A549 (cell line): ENCODE data around the gene BNC2. TPM values are rescaled to one million over a fixed set of nuclear protein-coding genes. Genes with fewer than 3 reads are reported as not detected.

ENCODE experiments used
- ATAC-seq, 2 experiments: fragments of 200-7000 bp in 1 of 2; fragments of >200 bp in 1 of 2; cut with Nextera tagmentation in 1 of 2; cut with Tn5 transposase in 1 of 2; 3 replicates each; pipeline versions ENCODE4 v1.8.0 to v1.9.1; 2018 to 2020; ENCODE audit warnings: mild to moderate bottlenecking in 1 of 2, moderate library complexity in 1 of 2
- CTCF ChIA-PET: fragments of 300-600 bp; sonication (Branson Sonifier 250); formaldehyde crosslinking; extraction: SDS; loops from one replicate; lab custom pipeline; 2021; ENCODE audit warnings: antibody characterized with exemption, inconsistent platforms; lab: Yijun Ruan, JAX
- POLR2A ChIA-PET: fragments of 350-600 bp; formaldehyde crosslinking; extraction: SDS; loops from one replicate; lab custom pipeline; 2021; ENCODE audit warnings: antibody characterized with exemption, inconsistent platforms; lab: Yijun Ruan, JAX
- DNase-seq, 2 experiments: peaks; one replicate each; pipeline versions ENCODE4 v3.0.0 to v3.0.0-alpha.2; 2011 to 2016; ENCODE audit warnings: low read depth in 1 of 2, low spot score in 1 of 2
- FAIRE-seq: peaks from 2 replicates; lab custom pipeline; 2011; peaks lifted over from hg19 to GRCh38; lab: Jason Lieb, UNC
- H3K27ac ChIP-seq, 2 experiments: fragments of >200 bp; sonication (Bioruptor Twin); formaldehyde crosslinking; 3 replicates each; pipeline ENCODE4 v1.5.1; 2016 to 2017
- H3K4me1 ChIP-seq: fragments of >200 bp; sonication (Bioruptor Twin); formaldehyde crosslinking; 3 replicates; pipeline ENCODE4 v1.6.1; 2016
- H3K4me2 ChIP-seq: fragments of >200 bp; sonication (Bioruptor Twin); formaldehyde crosslinking; 3 replicates; pipeline ENCODE4 v1.6.1; 2016
- H3K4me3 ChIP-seq: fragments of >200 bp; sonication (Bioruptor Twin); formaldehyde crosslinking; 3 replicates; pipeline ENCODE4 v1.5.1; 2016
- H3K9me3 ChIP-seq: fragments of >200 bp; sonication (Bioruptor Twin); formaldehyde crosslinking; 3 replicates; pipeline ENCODE4 v1.6.1; 2016
- BHLHE40 ChIP-seq: IDR thresholded peaks from 2 replicates; pipeline ENCODE4 v1.6.1; 2012; ENCODE audit warnings: low read depth, low read length, inconsistent platforms
- EP300 ChIP-seq, 2 experiments: fragments of >200 bp; sonication (Bioruptor Twin); formaldehyde crosslinking; IDR thresholded peaks; 2 replicates in 1 of 2; 3 replicates in 1 of 2; pipeline ENCODE4 v1.6.1; 2016 to 2017
- HOXA7 ChIP-seq: fragments of 250-450 bp; sonication (Bioruptor Pico); IDR thresholded peaks from 2 replicates; pipeline ENCODE4 v1.5.0; 2020; ENCODE audit warnings: mild to moderate bottlenecking, moderate library complexity
- HOXB13 ChIP-seq: fragments of 250-450 bp; sonication (Bioruptor Pico); IDR thresholded peaks from 2 replicates; pipeline ENCODE4 v1.5.0; 2020; ENCODE audit warnings: low read depth, mild to moderate bottlenecking, moderate library complexity
- JUNB ChIP-seq: fragments of >200 bp; sonication (Bioruptor Twin); formaldehyde crosslinking; IDR thresholded peaks from 2 replicates; pipeline ENCODE4 v1.6.1; 2016
- KDM1A ChIP-seq: fragments of 200-600 bp; sonication (generic); IDR thresholded peaks from 2 replicates; pipeline ENCODE4 v1.6.1; 2016; ENCODE audit warnings: low read depth, mild to moderate bottlenecking
- MAZ ChIP-seq: fragments of 150-350 bp; IDR thresholded peaks from 2 replicates; pipeline ENCODE4 v1.6.1; 2014; ENCODE audit warnings: antibody characterized with exemption, low read depth, low read length, borderline replicate concordance
- MYC ChIP-seq: IDR thresholded peaks from 2 replicates; pipeline ENCODE4 v1.6.1; 2012; ENCODE audit warnings: mild to moderate bottlenecking, inconsistent platforms, low read length, improper control_type of control experiment, borderline replicate concordance
- NPAS2 ChIP-seq: fragments of 250-450 bp; sonication (Bioruptor Pico); IDR thresholded peaks from 2 replicates; pipeline ENCODE4 v1.8.0; 2022; ENCODE audit warnings: mild to moderate bottlenecking, moderate library complexity, borderline replicate concordance
- RAD21 ChIP-seq, 2 experiments: fragments of >200 bp in 1 of 2; sonication (Bioruptor Twin) in 1 of 2; formaldehyde crosslinking in 1 of 2; IDR thresholded peaks in 1 of 2; conservative IDR thresholded peaks in 1 of 2; 2 replicates in 1 of 2; 3 replicates in 1 of 2; pipeline ENCODE4 v1.6.1; 2012 to 2018; ENCODE audit warnings: inconsistent platforms in 1 of 2
- RFX5 ChIP-seq: fragments of 450-650 bp; IDR thresholded peaks from 2 replicates; pipeline ENCODE4 v1.7.1; 2014; ENCODE audit warnings: antibody characterized with exemption, mild to moderate bottlenecking, moderate library complexity
- TP53 ChIP-seq: fragments of 250-450 bp; sonication (Bioruptor Pico); IDR thresholded peaks from 2 replicates; pipeline ENCODE4 v1.5.0; 2021; ENCODE audit warnings: mild to moderate bottlenecking, moderate library complexity
- WGBS: methylation state at CpG from one replicate; pipeline ENCODE4 v1.1.6; 2017; ENCODE audit errors: missing lambda C conversion rate; 5-methylcytosine and 5-hydroxymethylcytosine counted together
- polyA plus RNA-seq, 4 experiments: library from polyadenylated mRNA; depleted of rRNA in 3 of 4; stranded (reverse); fragments of >200 nt; fragmentation: RNase III in 1 of 4; extraction: RNeasy Plus Mini Kit Qiagen cat#74134 plus additional on column Dnase treatment in 1 of 4; gene quantifications; 2 replicates in 3 of 4; 3 replicates in 1 of 4; pipeline ENCODE4 v1.2.3, GENCODE V29; 2011 to 2017
- TF ChIP-seq, protein P1 (sequence below): fragments of 450-650 bp; IDR thresholded peaks from 2 replicates; pipeline ENCODE4 v1.6.1; 2014; ENCODE audit warnings: antibody characterized with exemption
- TF ChIP-seq, protein P2 (sequence below): fragments of 150-350 bp; IDR thresholded peaks from 2 replicates; pipeline ENCODE4 v1.6.1; 2014; ENCODE audit warnings: low read depth, mild to moderate bottlenecking, low read length
- TF ChIP-seq, protein P3 (sequence below): IDR thresholded peaks from 2 replicates; pipeline ENCODE4 v1.6.1; 2012
- TF ChIP-seq, protein P4 (sequence below): fragments of >200 bp; sonication (Bioruptor Twin); formaldehyde crosslinking; IDR thresholded peaks from 3 replicates; pipeline ENCODE4 v1.5.1; 2016

Gene BNC2
- polyA plus RNA-seq, 2 of the 4 experiments (the other 2 are of a cell fraction): 6.2 to 7.5 TPM

DNA sequence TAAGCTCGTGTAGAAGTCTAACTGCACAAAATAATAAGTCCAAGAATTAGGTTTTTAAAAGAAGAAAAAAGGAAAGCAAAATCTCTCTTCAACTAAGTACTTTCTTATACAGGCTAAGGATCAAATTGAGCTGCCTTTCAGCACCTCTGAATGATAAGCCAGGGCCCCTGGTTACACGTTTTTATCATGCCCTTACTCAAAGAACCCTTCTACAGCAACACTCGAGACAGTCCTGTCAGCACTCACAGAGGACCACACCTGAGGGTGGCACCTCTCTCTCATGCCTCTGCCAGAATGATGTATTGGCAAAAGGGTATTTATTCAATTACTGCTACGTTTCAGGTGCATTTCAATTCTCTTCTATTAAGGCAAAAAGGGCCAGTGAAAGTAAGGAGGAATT is 150.5 kb downstream of the BNC2 start:
- DNase-seq: no peak
- 24% methylated on average over 4 of the region's 4 CpGs for WGBS
- H3K4me1 ChIP-seq: peaks cover 61% of the 10 kb centered on the region
- H3K4me3 ChIP-seq: no peak overlapping the region
- no peak for FAIRE-seq
- ChIA-PET POLR2A (no interaction called here), CTCF (interaction anchor here (0.6 to 1.5 kb wide), 3 partner anchors 22 to 195 kb away, joined by 3 to 4 read pairs (median 3); no protein-coding TSS in a partner anchor)
- H3K27ac ChIP-seq: peak overlapping the region; percentile 0 to 62; a peak in 3 of 6 replicates
- peak in 1 of 2 experiments; percentile 54; a peak in 1 of 6 replicates for ATAC-seq
- TF ChIP-seq MYC (no peak), RAD21 (conservative IDR thresholded peaks at IDR 0.05 in 1 of 2, IDR thresholded peaks at IDR 0.05 in 1 of 2) (no peak), BHLHE40 (no peak), NPAS2 (CRISPR knock-in tag) (no peak), HOXB13 (CRISPR knock-in tag) (no peak), TP53 (CRISPR knock-in tag) (no peak), EP300 (IDR thresholded peaks at IDR 0.05) (no peak), KDM1A (no peak), HOXA7 (no peak), MAZ (no peak), RFX5 (no peak)
- TF ChIP-seq, protein P1, sequence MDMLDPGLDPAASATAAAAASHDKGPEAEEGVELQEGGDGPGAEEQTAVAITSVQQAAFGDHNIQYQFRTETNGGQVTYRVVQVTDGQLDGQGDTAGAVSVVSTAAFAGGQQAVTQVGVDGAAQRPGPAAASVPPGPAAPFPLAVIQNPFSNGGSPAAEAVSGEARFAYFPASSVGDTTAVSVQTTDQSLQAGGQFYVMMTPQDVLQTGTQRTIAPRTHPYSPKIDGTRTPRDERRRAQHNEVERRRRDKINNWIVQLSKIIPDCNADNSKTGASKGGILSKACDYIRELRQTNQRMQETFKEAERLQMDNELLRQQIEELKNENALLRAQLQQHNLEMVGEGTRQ: no peak
- TF ChIP-seq, protein P2, sequence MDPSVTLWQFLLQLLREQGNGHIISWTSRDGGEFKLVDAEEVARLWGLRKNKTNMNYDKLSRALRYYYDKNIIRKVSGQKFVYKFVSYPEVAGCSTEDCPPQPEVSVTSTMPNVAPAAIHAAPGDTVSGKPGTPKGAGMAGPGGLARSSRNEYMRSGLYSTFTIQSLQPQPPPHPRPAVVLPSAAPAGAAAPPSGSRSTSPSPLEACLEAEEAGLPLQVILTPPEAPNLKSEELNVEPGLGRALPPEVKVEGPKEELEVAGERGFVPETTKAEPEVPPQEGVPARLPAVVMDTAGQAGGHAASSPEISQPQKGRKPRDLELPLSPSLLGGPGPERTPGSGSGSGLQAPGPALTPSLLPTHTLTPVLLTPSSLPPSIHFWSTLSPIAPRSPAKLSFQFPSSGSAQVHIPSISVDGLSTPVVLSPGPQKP: no peak
- TF ChIP-seq, protein P3, sequence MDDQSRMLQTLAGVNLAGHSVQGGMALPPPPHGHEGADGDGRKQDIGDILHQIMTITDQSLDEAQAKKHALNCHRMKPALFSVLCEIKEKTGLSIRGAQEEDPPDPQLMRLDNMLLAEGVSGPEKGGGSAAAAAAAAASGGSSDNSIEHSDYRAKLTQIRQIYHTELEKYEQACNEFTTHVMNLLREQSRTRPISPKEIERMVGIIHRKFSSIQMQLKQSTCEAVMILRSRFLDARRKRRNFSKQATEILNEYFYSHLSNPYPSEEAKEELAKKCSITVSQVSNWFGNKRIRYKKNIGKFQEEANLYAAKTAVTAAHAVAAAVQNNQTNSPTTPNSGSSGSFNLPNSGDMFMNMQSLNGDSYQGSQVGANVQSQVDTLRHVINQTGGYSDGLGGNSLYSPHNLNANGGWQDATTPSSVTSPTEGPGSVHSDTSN: no peak
- peak overlapping the region; percentile 38 for H3K4me2 ChIP-seq
- no peaks in the 10 kb centered on the region for H3K9me3 ChIP-seq

DNA sequence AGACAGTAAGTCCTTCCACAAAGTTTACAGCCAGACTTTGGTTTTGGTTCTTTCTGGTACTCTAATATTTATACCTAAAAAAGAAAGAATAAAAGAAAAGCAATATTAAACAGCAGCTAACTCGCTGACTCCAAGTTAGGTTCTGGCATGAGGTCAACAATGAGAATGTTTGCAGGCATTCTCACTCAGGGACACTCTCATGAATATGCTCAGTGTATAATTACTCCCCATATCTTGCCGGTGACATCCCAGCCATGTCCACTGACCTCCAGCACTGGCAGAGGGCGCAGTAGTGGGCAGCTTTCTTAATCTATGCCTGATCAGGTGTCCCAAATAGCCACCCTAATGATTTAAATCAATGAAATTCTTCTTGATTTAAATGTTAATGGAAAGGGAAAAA is 151.5 kb downstream of the BNC2 start:
- CTCF ChIA-PET: interaction anchor here (1.2 to 1.4 kb wide), 2 partner anchors 10 to 21 kb away, joined by 4 read pairs; no protein-coding TSS in a partner anchor
- Histone ChIP-seq H3K27ac (no peak overlapping the region), H3K4me1 (peaks cover 52% of the 10 kb centered on the region), H3K9me3 (no peaks in the 10 kb centered on the region), H3K4me3 (no peak overlapping the region), H3K4me2 (no peak overlapping the region)
- POLR2A ChIA-PET: no interaction called here
- ATAC-seq (no peak), DNase-seq (no peak), FAIRE-seq (no peak)
- TF ChIP-seq JUNB: no peak
- TF ChIP-seq, protein P4, sequence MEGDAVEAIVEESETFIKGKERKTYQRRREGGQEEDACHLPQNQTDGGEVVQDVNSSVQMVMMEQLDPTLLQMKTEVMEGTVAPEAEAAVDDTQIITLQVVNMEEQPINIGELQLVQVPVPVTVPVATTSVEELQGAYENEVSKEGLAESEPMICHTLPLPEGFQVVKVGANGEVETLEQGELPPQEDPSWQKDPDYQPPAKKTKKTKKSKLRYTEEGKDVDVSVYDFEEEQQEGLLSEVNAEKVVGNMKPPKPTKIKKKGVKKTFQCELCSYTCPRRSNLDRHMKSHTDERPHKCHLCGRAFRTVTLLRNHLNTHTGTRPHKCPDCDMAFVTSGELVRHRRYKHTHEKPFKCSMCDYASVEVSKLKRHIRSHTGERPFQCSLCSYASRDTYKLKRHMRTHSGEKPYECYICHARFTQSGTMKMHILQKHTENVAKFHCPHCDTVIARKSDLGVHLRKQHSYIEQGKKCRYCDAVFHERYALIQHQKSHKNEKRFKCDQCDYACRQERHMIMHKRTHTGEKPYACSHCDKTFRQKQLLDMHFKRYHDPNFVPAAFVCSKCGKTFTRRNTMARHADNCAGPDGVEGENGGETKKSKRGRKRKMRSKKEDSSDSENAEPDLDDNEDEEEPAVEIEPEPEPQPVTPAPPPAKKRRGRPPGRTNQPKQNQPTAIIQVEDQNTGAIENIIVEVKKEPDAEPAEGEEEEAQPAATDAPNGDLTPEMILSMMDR: 0 out of 3 replicates have a peak, but pooled peaks have one; percentile 9
- 83% methylated on average over 3 of the region's 3 CpGs for WGBS

DNA sequence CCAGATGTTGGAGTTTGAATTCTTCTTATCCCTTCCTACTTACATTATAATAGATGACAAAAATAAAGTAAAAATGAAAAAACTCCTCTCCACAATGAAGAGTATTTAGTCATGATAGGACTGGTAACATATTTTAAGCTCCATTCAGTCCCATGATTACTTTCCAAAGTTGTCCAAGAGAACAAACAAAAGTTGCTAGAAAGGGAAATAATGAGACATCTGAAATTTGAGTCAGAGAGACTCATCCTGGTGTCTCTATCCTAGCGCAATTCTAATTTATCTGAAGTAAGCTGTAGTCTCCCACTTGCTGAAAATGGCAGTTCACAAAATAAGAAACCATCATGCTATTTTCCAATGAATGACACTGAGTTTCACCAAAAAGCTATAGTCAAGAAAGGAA is 152.2 kb downstream of the BNC2 start:
- no peak overlapping the region for H3K4me3 ChIP-seq
- H3K4me1 ChIP-seq: peaks cover 47% of the 10 kb centered on the region
- ATAC-seq (no peak), FAIRE-seq (no peak), DNase-seq (no peak)
- H3K27ac ChIP-seq: peak overlapping the region in 1 of 2 experiments; percentile 39; a peak in 1 of 6 replicates
- ChIA-PET CTCF (interaction anchor here (0.5 to 1.4 kb wide), 4 partner anchors 10 to 161 kb away, joined by 3 to 4 read pairs (median 4); no protein-coding TSS in a partner anchor), POLR2A (interaction anchor here (1.1 kb wide), 1 partner anchor 14 kb away, joined by 7 read pairs; no protein-coding TSS in a partner anchor)
- H3K4me2 ChIP-seq: no peak overlapping the region
- H3K9me3 ChIP-seq: no peaks in the 10 kb centered on the region
- TF ChIP-seq, protein P2: no peak
- WGBS: 80% methylated on average over 1 of the region's 1 CpG
